GM12878 (cell line): ENCODE measurements around the gene S100A10. TPM values are rescaled to one million over a fixed set of nuclear protein-coding genes. Genes with fewer than 3 reads are reported as not detected.

ENCODE experiments used
- CHD2 ChIP-seq: IDR thresholded peaks from 2 replicates; pipeline ENCODE4 v1.6.1; 2011; ENCODE audit warnings: low read depth, low read length, improper control_type of control experiment, borderline replicate concordance
- CHD4 ChIP-seq: fragments of 200-600 bp; sonication (generic); IDR thresholded peaks from 2 replicates; pipeline ENCODE4 v1.6.1; 2016; ENCODE audit warnings: mild to moderate bottlenecking
- DPF2 ChIP-seq: fragments of 450-650 bp; IDR thresholded peaks from 2 replicates; pipeline ENCODE4 v1.6.1; 2017; ENCODE audit warnings: mild to moderate bottlenecking
- EZH2 ChIP-seq: IDR thresholded peaks from 2 replicates; pipeline ENCODE4 v1.6.1; 2012; ENCODE audit warnings: low read depth, mild to moderate bottlenecking, control low read depth, inconsistent platforms, low read length, borderline replicate concordance; ENCODE audit not compliant: control insufficient read depth
- HDAC2 ChIP-seq: fragments of 200-600 bp; sonication (generic); IDR thresholded peaks from 2 replicates; pipeline ENCODE4 v1.6.1; 2017
- KDM1A ChIP-seq: fragments of 200-600 bp; sonication (generic); IDR thresholded peaks from 2 replicates; pipeline ENCODE4 v1.6.1; 2016; ENCODE audit warnings: borderline replicate concordance
- NFYB ChIP-seq: IDR thresholded peaks from 2 replicates; pipeline ENCODE4 v1.6.1; 2011; ENCODE audit warnings: low read depth, mild to moderate bottlenecking, low read length, improper control_type of control experiment, moderate library complexity; ENCODE audit not compliant: insufficient read depth
- POU2F2 ChIP-seq: IDR thresholded peaks from 3 replicates; pipeline ENCODE4 v1.6.1; 2011; ENCODE audit warnings: low read depth, mild to moderate bottlenecking, low read length, borderline replicate concordance
- REST ChIP-seq: IDR thresholded peaks from 2 replicates; pipeline ENCODE4 v1.6.1; 2012; ENCODE audit warnings: mild to moderate bottlenecking, low read depth, low read length
- RUNX3 ChIP-seq: IDR thresholded peaks from 2 replicates; pipeline ENCODE4 v1.6.1; 2012; ENCODE audit warnings: low read length, inconsistent platforms
- SMC3 ChIP-seq: IDR thresholded peaks from 2 replicates; pipeline ENCODE4 v1.6.1; 2011; ENCODE audit warnings: low read length, improper control_type of control experiment, borderline replicate concordance
- SUPT20H ChIP-seq: IDR thresholded peaks from 2 replicates; pipeline ENCODE4 v1.6.1; 2011; ENCODE audit warnings: low read depth, mild to moderate bottlenecking, low read length, moderate library complexity, borderline replicate concordance; ENCODE audit not compliant: control insufficient read depth
- ZNF207 ChIP-seq: fragments of 450-650 bp; IDR thresholded peaks from 2 replicates; pipeline ENCODE4 v1.6.1; 2014; ENCODE audit warnings: antibody characterized with exemption, mild to moderate bottlenecking, borderline replicate concordance
- ZNF622 ChIP-seq: fragments of 450-650 bp; IDR thresholded peaks from 2 replicates; pipeline ENCODE4 v1.6.1; 2017; ENCODE audit warnings: mild to moderate bottlenecking, inconsistent platforms
- polyA plus RNA-seq, 11 experiments: library from polyadenylated mRNA; depleted of rRNA in 4 of 11; unstranded in 6 of 11; stranded (reverse) in 5 of 11; fragments of >200 nt; fragmentation: Nextera tagmentation in 4 of 11; fragmentation: Illumina TruSeq in 1 of 11; extraction: Ambion mirVana in 4 of 11; extraction: Trizol in 1 of 11; gene quantifications; 1 replicate in 1 of 11; 2 replicates in 10 of 11; pipeline versions ENCODE4 v1.2.1 to v1.2.3, GENCODE V29; 2011 to 2016; ENCODE audit warnings: inconsistent platforms in 2 of 11, missing spikeins in 2 of 11, low read depth in 1 of 11
- total RNA-seq, 4 experiments: library from RNA; depleted of rRNA in 3 of 4; stranded (reverse); fragments of >200 nt in 3 of 4; fragmentation: Illumina TruSeq in 1 of 4; extraction: Trizol in 1 of 4; gene quantifications; 2 replicates each; pipeline versions ENCODE4 v1.2.1 to v1.2.3, GENCODE V29; 2013 to 2021
- TF ChIP-seq, protein P1 (sequence below): fragments of 150-350 bp; IDR thresholded peaks from 2 replicates; pipeline ENCODE4 v1.6.1; 2014; ENCODE audit warnings: mild to moderate bottlenecking, low read depth, low read length

The S100A10 gene
- total and polyA plus RNA-seq, 10 of the 15 experiments (the other 5 are each of a cell fraction or from before 2014, with no cell fraction given): 0.18 to 2.8 (median 0.61) TPM; not detected in 2

DNA sequence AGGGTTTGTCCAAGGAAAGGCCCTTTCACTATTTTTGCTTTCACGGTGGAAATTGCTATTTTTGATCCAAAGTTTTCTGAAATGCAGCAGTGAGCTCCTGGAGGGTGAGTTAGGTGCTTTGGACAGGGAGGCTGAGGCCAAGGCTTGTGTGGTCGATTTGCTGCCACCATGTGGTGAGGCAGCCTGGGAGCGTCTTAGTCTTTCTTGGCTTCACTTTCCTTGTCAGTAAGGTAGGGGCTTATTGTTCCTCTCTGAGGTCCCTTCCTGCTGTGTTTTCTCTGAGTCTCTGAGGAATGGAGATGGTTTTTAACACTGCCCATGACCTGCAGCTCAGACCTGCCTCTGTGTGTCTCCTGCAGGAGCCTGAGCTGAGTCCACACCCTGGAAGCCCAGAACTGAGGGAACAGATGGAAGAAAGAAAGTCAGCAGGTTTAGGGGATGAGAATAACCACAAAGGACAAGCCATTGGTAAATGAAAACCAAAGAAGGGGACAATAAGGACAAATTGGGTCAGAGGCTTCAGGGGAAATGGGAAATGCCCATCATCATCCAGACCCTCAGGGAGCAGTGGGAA, 20.1 kb upstream of the S100A10 start (continued):
- TF ChIP-seq REST (no peak), HDAC2 (no peak), DPF2 (no peak), RUNX3 (peak; percentile 57), EZH2 (no peak), ZNF207 (no peak), CHD2 (no peak), SMC3 (peak; percentile 46), SUPT20H (no peak), CHD4 (no peak), POU2F2 (no peak), ZNF622 (no peak), NFYB (no peak), KDM1A (no peak)
- TF ChIP-seq, protein P1, sequence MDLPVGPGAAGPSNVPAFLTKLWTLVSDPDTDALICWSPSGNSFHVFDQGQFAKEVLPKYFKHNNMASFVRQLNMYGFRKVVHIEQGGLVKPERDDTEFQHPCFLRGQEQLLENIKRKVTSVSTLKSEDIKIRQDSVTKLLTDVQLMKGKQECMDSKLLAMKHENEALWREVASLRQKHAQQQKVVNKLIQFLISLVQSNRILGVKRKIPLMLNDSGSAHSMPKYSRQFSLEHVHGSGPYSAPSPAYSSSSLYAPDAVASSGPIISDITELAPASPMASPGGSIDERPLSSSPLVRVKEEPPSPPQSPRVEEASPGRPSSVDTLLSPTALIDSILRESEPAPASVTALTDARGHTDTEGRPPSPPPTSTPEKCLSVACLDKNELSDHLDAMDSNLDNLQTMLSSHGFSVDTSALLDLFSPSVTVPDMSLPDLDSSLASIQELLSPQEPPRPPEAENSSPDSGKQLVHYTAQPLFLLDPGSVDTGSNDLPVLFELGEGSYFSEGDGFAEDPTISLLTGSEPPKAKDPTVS: no peak
